SK-N-SH (cell line): Measurements from ENCODE around the gene C19orf44. TPM values are rescaled to one million over a fixed set of nuclear protein-coding genes. Genes with fewer than 3 reads are reported as not detected.
"Not testable (repeated sequence)": the region's sequence is repeated elsewhere in the genome, so short reads cannot be mapped to it uniquely, and the experiment has no call there.

Experiments
- CTCF ChIA-PET: fragments of 300-600, 350-600 bp; formaldehyde crosslinking; extraction: SDS; loops from one replicate; lab custom pipeline; 2021; lab: Yijun Ruan, JAX
- POLR2A ChIA-PET: fragments of 350-600 bp; sonication (Branson Sonifier 250); formaldehyde crosslinking; extraction: SDS; loops from one replicate; lab custom pipeline; 2020; ENCODE audit warnings: antibody characterized with exemption, inconsistent platforms; lab: Yijun Ruan, JAX
- DNase-seq: peaks from one replicate; pipeline ENCODE4 v3.0.0; 2012
- H2AFZ ChIP-seq: fragments of 200-600 bp; sonication (generic); 2 replicates; pipeline ENCODE4 v1.8.1; 2016; ENCODE audit warnings: antibody characterized with exemption, mild to moderate bottlenecking, low read depth
- H3F3A ChIP-seq: fragments of 200-600 bp; sonication (generic); replicated peaks from 2 replicates; pipeline ENCODE3; 2016; ENCODE audit warnings: antibody characterized with exemption, mild to moderate bottlenecking; ENCODE audit not compliant: insufficient read depth
- H3K27ac ChIP-seq, 2 experiments: fragments of 200-500 bp in 1 of 2; fragments of 200-600 bp in 1 of 2; sonication (Bioruptor generic) in 1 of 2; sonication (generic), shearing (Covaris generic) in 1 of 2; 2 replicates each; pipeline versions ENCODE4 v1.5.1 to v1.6.1; 2014 to 2016; ENCODE audit warnings: low read depth in 2 of 2, inconsistent platforms in 1 of 2, low read length in 1 of 2, mild to moderate bottlenecking in 1 of 2, mixed read lengths in 1 of 2
- H3K27me3 ChIP-seq: fragments of 200-600 bp; sonication (generic), shearing (Covaris generic); 2 replicates; pipeline ENCODE4 v1.6.1; 2016; ENCODE audit warnings: mixed run types; ENCODE audit not compliant: insufficient read depth
- H3K36me3 ChIP-seq, 2 experiments: fragments of 200-500 bp in 1 of 2; fragments of 200-600 bp in 1 of 2; sonication (Bioruptor generic) in 1 of 2; sonication (generic) in 1 of 2; replicated peaks in 1 of 2; 2 replicates each; pipeline versions ENCODE3 to v1.5.1; 2014 to 2016; ENCODE audit warnings: low read length in 1 of 2, mild to moderate bottlenecking in 1 of 2; ENCODE audit not compliant: insufficient read depth in 2 of 2, control insufficient read depth in 1 of 2
- H3K4me1 ChIP-seq, 2 experiments: fragments of 200-500 bp in 1 of 2; fragments of 200-600 bp in 1 of 2; sonication (Bioruptor generic) in 1 of 2; sonication (generic), shearing (Covaris generic) in 1 of 2; 2 replicates each; pipeline versions ENCODE4 v1.5.1 to v1.6.1; 2014 to 2016; ENCODE audit warnings: low read depth in 1 of 2, low read length in 1 of 2, mixed run types in 1 of 2; ENCODE audit not compliant: insufficient read depth in 2 of 2, control insufficient read depth in 1 of 2
- H3K4me2 ChIP-seq: fragments of 200-600 bp; sonication (generic), shearing (Covaris generic); 2 replicates; pipeline ENCODE4 v1.6.1; 2017; ENCODE audit warnings: mixed run types
- H3K4me3 ChIP-seq, 2 experiments: fragments of 200-500 bp in 1 of 2; fragments of 200-600 bp in 1 of 2; sonication (Bioruptor generic) in 1 of 2; sonication (generic), shearing (Covaris generic) in 1 of 2; 2 replicates each; pipeline versions ENCODE4 v1.5.1 to v1.8.1; 2014 to 2016; ENCODE audit warnings: low read depth in 2 of 2, inconsistent platforms in 1 of 2, low read length in 1 of 2, mild to moderate bottlenecking in 1 of 2, mixed read lengths in 1 of 2, moderate library complexity in 1 of 2
- H3K79me2 ChIP-seq: fragments of 200-600 bp; sonication (generic); 2 replicates; pipeline ENCODE4 v1.8.1; 2017; ENCODE audit warnings: mild to moderate bottlenecking; ENCODE audit not compliant: insufficient read depth
- H3K9ac ChIP-seq: fragments of 200-600 bp; sonication (generic); 2 replicates; pipeline ENCODE4 v1.6.1; 2017; ENCODE audit warnings: mixed run types
- H3K9me2 ChIP-seq: fragments of 200-600 bp; sonication (generic); 2 replicates; pipeline ENCODE4 v1.6.1; 2017; ENCODE audit warnings: mixed run types
- H3K9me3 ChIP-seq: fragments of 200-600 bp; sonication (generic); 2 replicates; pipeline ENCODE4 v1.6.1; 2017; ENCODE audit warnings: mixed run types, mild to moderate bottlenecking, moderate library complexity
- H4K20me1 ChIP-seq: fragments of 200-600 bp; sonication (generic); 2 replicates; pipeline ENCODE4 v1.6.1; 2017; ENCODE audit warnings: mild to moderate bottlenecking, mixed run types; ENCODE audit not compliant: insufficient read depth
- EZH2phosphoT487 ChIP-seq: fragments of 200-600 bp; sonication (generic); IDR thresholded peaks from 2 replicates; pipeline ENCODE4 v1.6.1; 2017; ENCODE audit warnings: low read depth, mixed run types, mild to moderate bottlenecking, antibody characterized with exemption, moderate library complexity, borderline replicate concordance
- GATA2 ChIP-seq: sonication (generic); formaldehyde crosslinking; IDR thresholded peaks from 2 replicates; pipeline ENCODE4 v1.5.0; 2020; ENCODE audit warnings: mild to moderate bottlenecking, missing genetic modification reagents
- NRF1 ChIP-seq: IDR thresholded peaks from 2 replicates; pipeline ENCODE4 v1.6.1; 2012; ENCODE audit warnings: low read depth, mild to moderate bottlenecking, low read length
- SMC3 ChIP-seq: IDR thresholded peaks from 2 replicates; pipeline ENCODE4 v1.6.1; 2012; ENCODE audit warnings: low read depth, low read length, improper control_type of control experiment
- TAF1 ChIP-seq: IDR thresholded peaks from 2 replicates; pipeline ENCODE4 v1.6.1; 2012; ENCODE audit warnings: low read depth, mild to moderate bottlenecking, low read length, moderate library complexity, borderline replicate concordance
- TEAD4 ChIP-seq: IDR thresholded peaks from 2 replicates; pipeline ENCODE4 v1.4.0; 2012; ENCODE audit warnings: mild to moderate bottlenecking, borderline replicate concordance; ENCODE audit not compliant: insufficient read depth
- WGBS: methylation state at CpG from one replicate; pipeline ENCODE4 v1.1.6; 2017; ENCODE audit warnings: low lambda C conversion rate; 5-methylcytosine and 5-hydroxymethylcytosine counted together
- polyA plus RNA-seq, 3 experiments: library from polyadenylated mRNA; depleted of rRNA; stranded (reverse); fragments of >200 nt; gene quantifications; 2 replicates each; pipeline ENCODE4 v1.2.3, GENCODE V29; 2012

Gene C19orf44
- polyA plus RNA-seq, 1 of the 3 experiments (the other 2 are of a cell fraction): 6.0 TPM

DNA sequence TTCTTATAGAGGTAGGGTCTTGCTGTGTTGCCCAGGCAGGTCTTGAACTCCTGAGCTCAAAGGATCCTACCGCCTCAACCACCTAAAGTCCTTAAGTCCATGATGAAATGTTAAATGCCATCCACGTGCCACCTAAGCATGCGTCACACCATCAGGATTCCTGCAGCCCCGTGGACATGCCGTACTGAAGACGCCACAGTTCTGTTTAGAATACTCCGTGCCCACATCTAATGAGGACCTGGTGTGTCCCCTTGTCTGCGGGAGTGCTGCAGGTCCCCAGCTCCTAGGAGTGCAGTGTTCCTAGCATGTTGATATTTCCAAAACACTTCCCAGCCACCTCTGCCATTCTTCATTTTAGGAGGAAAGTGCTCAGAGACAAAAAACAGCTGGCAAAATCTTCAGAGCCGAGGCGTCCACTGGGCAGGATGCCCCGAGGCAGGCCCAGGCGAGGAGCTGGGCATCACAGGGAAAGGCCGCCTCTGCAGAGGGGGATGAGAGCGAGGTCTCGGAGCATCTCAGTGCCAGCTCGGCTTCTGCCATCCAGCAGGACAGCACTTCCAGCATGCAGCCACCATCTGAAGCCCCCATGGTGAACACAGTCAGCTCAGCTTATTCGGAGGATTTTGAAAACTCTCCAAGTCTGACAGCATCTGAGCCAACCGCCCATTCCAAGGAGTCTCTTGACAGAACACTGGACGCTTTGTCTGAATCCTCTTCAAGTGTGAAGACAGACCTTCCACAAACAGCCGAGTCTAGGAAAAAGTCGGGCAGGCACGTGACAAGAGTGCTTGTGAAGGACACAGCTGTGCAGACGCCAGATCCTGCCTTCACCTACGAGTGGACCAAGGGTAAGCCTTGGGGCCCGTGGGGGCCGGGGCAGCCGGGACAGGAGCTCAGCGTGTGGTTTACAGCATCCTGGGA, 13.2 kb downstream of the C19orf44 start:
- Histone ChIP-seq H3K36me3 (peaks cover 0 to 19% of the 10 kb centered on the region in 2 experiments), H3K4me2 (no peak overlapping the region), H2AFZ (no peak overlapping the region), H3F3A (no peaks in the 10 kb centered on the region), H4K20me1 (no peaks in the 10 kb centered on the region), H3K79me2 (no peaks in the 10 kb centered on the region)
- CTCF ChIA-PET: interaction anchor here (1.4 kb wide), 1 partner anchor 68 kb away, joined by 3 read pairs; no protein-coding TSS in a partner anchor
- POLR2A ChIA-PET: interaction anchor here (0.6 kb wide), 1 partner anchor 811 kb away, joined by 3 read pairs; no protein-coding TSS in a partner anchor
- DNase-seq: peak; percentile 1
- TF ChIP-seq TEAD4 (no peak), SMC3 (no peak), EZH2phosphoT487 (no peak), TAF1 (no peak)
- TF ChIP-seq, all 33 proteins: peak for 0
- Histone ChIP-seq H3K9ac (no peak overlapping the region), H3K27ac (no peak overlapping the region), H3K27me3 (no peaks in the 10 kb centered on the region), H3K9me2 (no peaks in the 10 kb centered on the region), H3K4me3 (no peak overlapping the region), H3K4me1 (no peaks in the 10 kb centered on the region), H3K9me3 (no peaks in the 10 kb centered on the region)
- WGBS: 95% methylated on average over 25 of the region's 28 CpGs

DNA sequence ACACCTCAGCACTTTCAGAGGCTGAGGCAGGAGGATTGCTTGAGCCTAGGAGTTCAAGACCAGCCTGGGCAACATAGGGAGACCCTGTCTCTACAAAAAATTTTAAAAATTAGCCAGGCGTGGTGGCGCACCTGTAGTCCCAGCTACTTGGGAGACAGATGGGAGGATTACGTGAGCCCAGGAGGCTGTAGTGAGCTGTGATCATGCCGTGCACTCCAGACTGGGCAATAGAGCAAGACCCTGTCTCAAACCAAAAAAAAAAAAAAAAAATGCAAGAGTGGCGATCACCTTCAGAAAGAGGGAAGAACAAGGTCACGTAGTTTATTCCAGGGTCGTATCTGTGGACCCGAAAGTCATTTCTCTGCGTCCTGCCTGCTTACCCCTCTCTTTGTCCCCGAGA, 16.4 kb downstream of the C19orf44 start:
- H3K4me1 ChIP-seq, H3K4me3 ChIP-seq, H3K27me3 ChIP-seq, H3K9ac ChIP-seq, H3K4me2 ChIP-seq, H2AFZ ChIP-seq, CTCF ChIA-PET, H4K20me1 ChIP-seq, POLR2A ChIA-PET, H3K9me3 ChIP-seq, H3K79me2 ChIP-seq, H3F3A ChIP-seq, H3K27ac ChIP-seq, DNase-seq, H3K9me2 ChIP-seq: not testable (repeated sequence)
- peaks cover 5 to 33% of the 10 kb centered on the region in 2 experiments for H3K36me3 ChIP-seq
- WGBS: 95% methylated on average over 10 of the region's 10 CpGs

DNA sequence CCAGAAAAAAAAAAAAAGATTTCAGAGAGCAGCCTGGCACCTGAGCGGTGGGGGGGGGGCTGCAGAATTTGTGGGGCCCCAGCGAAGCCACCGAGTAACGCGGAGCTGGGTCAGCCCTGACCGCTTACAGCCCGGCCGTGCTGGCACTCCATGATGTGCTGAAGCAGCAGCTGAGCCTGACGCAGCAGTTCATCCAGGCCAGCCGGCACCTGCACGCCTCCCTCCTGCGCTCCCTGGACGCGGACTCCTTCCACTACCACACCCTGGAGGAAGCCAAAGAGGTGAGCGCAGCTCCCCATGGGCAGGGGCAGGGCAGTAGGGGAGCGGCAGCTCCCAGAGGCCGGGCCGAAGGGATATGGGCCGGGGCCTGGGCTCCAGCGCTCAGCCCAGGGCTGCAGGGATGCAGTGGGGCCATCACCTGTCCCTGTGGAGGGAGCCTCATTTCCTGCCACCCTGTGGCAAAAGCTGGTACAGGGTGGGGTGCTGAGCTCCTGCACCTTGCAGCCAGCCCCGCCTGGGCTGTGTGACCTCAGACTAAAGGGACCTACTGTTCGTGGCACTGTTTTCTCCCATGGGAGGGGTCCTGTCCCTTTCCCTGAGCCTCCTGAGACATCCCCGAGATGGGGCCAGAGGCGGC, 18.3 kb downstream of the C19orf44 start:
- H3K9ac ChIP-seq: no peak overlapping the region
- H3K36me3 ChIP-seq: peaks cover 13 to 48% of the 10 kb centered on the region in 2 experiments
- no peaks in the 10 kb centered on the region for H3K9me2 ChIP-seq
- H4K20me1 ChIP-seq: 0 out of 2 replicates have a peak, but pooled peaks cover 8% of the 10 kb centered on the region
- 96% methylated on average over 8 of the region's 24 CpGs for WGBS
- ChIA-PET POLR2A (no interaction called here), CTCF (interaction anchor here (1.4 kb wide), 1 partner anchor 73 kb away, joined by 5 read pairs; no protein-coding TSS in a partner anchor)
- H3K4me1 ChIP-seq: no peaks in the 10 kb centered on the region
- no peak overlapping the region for H2AFZ ChIP-seq
- no peak overlapping the region for H3K27ac ChIP-seq
- H3K4me2 ChIP-seq: no peak overlapping the region
- TF ChIP-seq NRF1 (no peak), GATA2 (CRISPR knock-in tag) (no peak), TEAD4 (no peak), EZH2phosphoT487 (no peak)
- no peaks in the 10 kb centered on the region for H3K9me3 ChIP-seq
- peaks cover 6% of the 10 kb centered on the region for H3F3A ChIP-seq
- no peaks in the 10 kb centered on the region for H3K27me3 ChIP-seq
- DNase-seq: no peak
- H3K79me2 ChIP-seq: no peaks in the 10 kb centered on the region
- no peak overlapping the region for H3K4me3 ChIP-seq
